Heart left ventricle (tissue), 16 donors: ENCODE measurements around the gene PCYOX1L. TPM values are rescaled to one million over a fixed set of nuclear protein-coding genes. Genes with fewer than 3 reads are reported as not detected.

Experiments used
- ATAC-seq, 4 donors: fragments of 200-7000 bp; cut with Tn5 transposase; one replicate each; pipeline ENCODE4 v1.9.1; 2020 to 2022; ENCODE audit warnings: moderate library complexity in 4 of 4, mild to moderate bottlenecking in 3 of 4, moderate number of reproducible peaks in 1 of 4
- DNase-seq, 5 donors: peaks; one replicate each; pipeline ENCODE4 v3.0.0-alpha.2; 2020
- H3K27ac ChIP-seq, 12 donors: fragments of 200-600 bp; sonication (generic) in 4 of 12; one replicate each; pipeline versions ENCODE4 v1.5.0 to v1.8.0; 2016 to 2022; ENCODE audit warnings: mild to moderate bottlenecking in 2 of 12
- H3K27me3 ChIP-seq, 9 donors: fragments of 200-600 bp; sonication (generic) in 2 of 9; one replicate each; pipeline versions ENCODE4 v1.5.1 to v1.8.0; 2016 to 2022; ENCODE audit warnings: mild to moderate bottlenecking in 3 of 9
- H3K36me3 ChIP-seq, 9 donors: fragments of 200-600 bp; sonication (generic) in 2 of 9; one replicate each; pipeline versions ENCODE4 v1.5.0 to v1.8.0; 2018 to 2022; ENCODE audit warnings: mild to moderate bottlenecking in 2 of 9
- H3K4me1 ChIP-seq, 12 donors: fragments of 200-600 bp; sonication (generic) in 4 of 12; one replicate each; pipeline versions ENCODE4 v1.5.0 to v1.8.0; 2016 to 2022; ENCODE audit warnings: mild to moderate bottlenecking in 3 of 12
- H3K4me3 ChIP-seq, 12 donors: fragments of 200-600 bp; sonication (generic) in 4 of 12; one replicate each; pipeline versions ENCODE4 v1.5.0 to v1.8.0; 2017 to 2022; ENCODE audit warnings: mild to moderate bottlenecking in 9 of 12, moderate library complexity in 4 of 12
- H3K9me3 ChIP-seq, 12 donors: fragments of 200-600 bp; sonication (generic) in 4 of 12; one replicate each; pipeline versions ENCODE4 v1.5.0 to v1.8.0; 2016 to 2022; ENCODE audit warnings: mild to moderate bottlenecking in 1 of 12
- POLR2A ChIP-seq, 2 donors: fragments of 450-650 bp; IDR thresholded peaks; one replicate each; pipeline ENCODE4 v1.6.1; 2017; ENCODE audit warnings: antibody characterized with exemption in 2 of 2, mild to moderate bottlenecking in 2 of 2, moderate library complexity in 2 of 2
- WGBS, 4 donors: extraction: QIAGEN DNeasy Blood & Tissue Kit in 2 of 4; methylation state at CpG; one replicate each; pipeline versions ENCODE4 v1.1.5 to v1.1.7; 2013 to 2018; 5-methylcytosine and 5-hydroxymethylcytosine counted together
- intact Hi-C, 10 donors: fragments of 100-400 bp; cut with DNase I; formaldehyde crosslinking; loops; one replicate each; pipeline versions ENCODE4 v1.11.1 to v1.14.2; 2022
- polyA plus RNA-seq, 2 donors: library from polyadenylated mRNA; stranded (reverse); fragments of 200-250 nt; gene quantifications; one replicate each; pipeline ENCODE4 v1.2.3, GENCODE V29; 2013
- total RNA-seq, 9 donors: library from RNA; depleted of rRNA in 2 of 9; stranded (reverse); fragments of >200 nt in 2 of 9; fragmentation: NEBNext Ultra II Directional in 3 of 9; extraction: Animal tissue kit (Norgen Biotek cat#: 25700) in 3 of 9; gene quantifications; one replicate each; pipeline versions ENCODE4 v1.1.0 to v1.2.4, GENCODE V29; 2016 to 2023
- TF ChIP-seq, protein P1 (sequence below), 12 donors: fragments of 200-600 bp; sonication (generic) in 4 of 12; IDR thresholded peaks; one replicate each; pipeline versions ENCODE4 v1.5.0 to v1.8.0; 2018 to 2022; ENCODE audit warnings: antibody characterized with exemption in 12 of 12, mild to moderate bottlenecking in 5 of 12
- donor health status: ischemic (EF 13 %, LVEDD 7.1; RV severe dilation, severe dysfunction).
- donor health status: healthy with polysubstance abuse.
- donor health status: DM: no; HTN: yes; CAD: no.
- donor health status: DM: no; HTN: no; CAD: no.
- donor health status: ischemic (EF 25% LVEDD 6.9; RV normal size, moderate dysfunction).
- donor health status: ischemic (EF 25% LVEDD 5.7; RV mildly dilated, moderate dysfunction).
- donor health status: healthy.
- donor health status: DM: yes; HTN: yes; CAD: no.
- donor health status: ischemic (EF 35%, LVEDD 5.7; RV mildly dilated, moderate dysfunction).
- donor health status: nonischemic (EF 11% LVEDD 7.7; RV severe dilation, severe dysfunction).
- donor health status: DM: yes; HTN: yes; CAD: no.
- donor health status: PGD.
- donor health status: ischemic (EF 29% LVEDD 5.4; RV normal size, mild dysfunction).
- donor health status: nonischemic (EF 23%, LVEDD 6.1; RV moderate dilation, normal function).

PCYOX1L gene
- total and polyA plus RNA-seq, 11 donors = 2.3 to 6.8 (median 3.7) TPM

DNA sequence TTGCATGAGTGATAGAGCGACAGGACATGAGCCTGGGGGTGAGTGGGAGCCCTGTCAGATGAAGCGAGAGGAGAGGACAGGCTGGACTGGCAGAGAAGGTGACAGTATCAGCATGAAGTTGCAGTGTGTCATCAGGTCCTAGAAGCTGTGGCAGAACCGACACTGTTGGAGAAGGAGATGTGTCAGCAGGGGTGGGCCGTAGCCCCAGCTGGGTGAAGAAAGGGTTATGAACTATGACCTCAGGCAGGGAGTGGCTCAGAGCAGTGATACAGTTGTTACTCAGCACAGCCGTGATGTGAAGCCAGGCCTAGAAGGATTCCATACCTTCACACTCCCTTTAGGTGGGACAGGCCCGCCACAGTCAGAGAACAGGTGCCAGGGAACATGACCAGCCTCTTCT lies 7.6 kb downstream of the PCYOX1L start:
- no peak for DNase-seq
- TF ChIP-seq, protein P1, sequence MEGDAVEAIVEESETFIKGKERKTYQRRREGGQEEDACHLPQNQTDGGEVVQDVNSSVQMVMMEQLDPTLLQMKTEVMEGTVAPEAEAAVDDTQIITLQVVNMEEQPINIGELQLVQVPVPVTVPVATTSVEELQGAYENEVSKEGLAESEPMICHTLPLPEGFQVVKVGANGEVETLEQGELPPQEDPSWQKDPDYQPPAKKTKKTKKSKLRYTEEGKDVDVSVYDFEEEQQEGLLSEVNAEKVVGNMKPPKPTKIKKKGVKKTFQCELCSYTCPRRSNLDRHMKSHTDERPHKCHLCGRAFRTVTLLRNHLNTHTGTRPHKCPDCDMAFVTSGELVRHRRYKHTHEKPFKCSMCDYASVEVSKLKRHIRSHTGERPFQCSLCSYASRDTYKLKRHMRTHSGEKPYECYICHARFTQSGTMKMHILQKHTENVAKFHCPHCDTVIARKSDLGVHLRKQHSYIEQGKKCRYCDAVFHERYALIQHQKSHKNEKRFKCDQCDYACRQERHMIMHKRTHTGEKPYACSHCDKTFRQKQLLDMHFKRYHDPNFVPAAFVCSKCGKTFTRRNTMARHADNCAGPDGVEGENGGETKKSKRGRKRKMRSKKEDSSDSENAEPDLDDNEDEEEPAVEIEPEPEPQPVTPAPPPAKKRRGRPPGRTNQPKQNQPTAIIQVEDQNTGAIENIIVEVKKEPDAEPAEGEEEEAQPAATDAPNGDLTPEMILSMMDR (IDR thresholded peaks at IDR 0.05) = no peak
- no peak for TF ChIP-seq POLR2A (IDR thresholded peaks at IDR 0.05)
- peaks cover 0 to 10% (median 3%) of the 10 kb centered on the region in 12 donors for H3K4me1 ChIP-seq
- H3K27me3 ChIP-seq = no peaks in the 10 kb centered on the region
- H3K27ac ChIP-seq = no peak overlapping the region
- ATAC-seq = no peak
- intact Hi-C loops = loop anchor here in 6 of 10 donors (5.0 kb wide), 4 partner anchors 48 to 233 kb away; no protein-coding TSS in a partner anchor
- H3K9me3 ChIP-seq = no peaks in the 10 kb centered on the region
- no peak overlapping the region for H3K4me3 ChIP-seq
- WGBS, 4 donors = 90 to 97% (median 92%) methylated on average over 6 of the region's 6 CpGs
- H3K36me3 ChIP-seq = no peaks in the 10 kb centered on the region

DNA sequence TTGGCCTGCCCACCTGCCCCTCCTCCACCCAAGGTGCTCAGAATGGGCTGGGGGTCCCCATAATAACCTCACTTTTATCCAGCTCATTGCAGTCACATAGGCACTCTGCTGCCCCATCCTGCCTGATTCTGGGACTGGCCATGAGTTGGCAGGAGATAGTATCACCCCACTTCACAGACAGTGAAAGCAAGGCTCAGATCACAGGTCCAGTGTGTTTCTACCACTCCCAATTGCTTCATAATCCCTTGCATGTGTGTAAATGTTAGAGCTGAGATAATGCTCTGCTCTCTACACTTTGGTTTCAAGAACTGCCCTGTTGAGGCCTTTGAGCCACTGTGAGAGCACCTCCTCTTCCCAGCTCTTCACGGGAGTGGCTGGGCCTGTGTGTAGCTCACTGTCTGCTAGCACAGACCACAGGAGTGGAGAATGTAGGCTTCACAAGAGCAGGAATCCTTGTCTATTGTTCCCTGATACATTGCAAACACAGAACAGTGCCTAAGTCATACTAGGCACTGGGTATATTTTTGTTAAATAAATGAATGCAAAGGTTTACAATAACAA lies 8.4 kb downstream of the PCYOX1L start:
- Histone ChIP-seq H3K4me3 (no peak overlapping the region), H3K4me1 (peaks cover 0 to 18% (median 7%) of the 10 kb centered on the region in 12 donors), H3K27ac (no peak overlapping the region), H3K9me3 (no peaks in the 10 kb centered on the region), H3K27me3 (no peaks in the 10 kb centered on the region), H3K36me3 (no peaks in the 10 kb centered on the region)
- ATAC-seq = no peak
- DNase-seq = no peak
- no peak for TF ChIP-seq POLR2A (IDR thresholded peaks at IDR 0.05)
- TF ChIP-seq, protein P1 (IDR thresholded peaks at IDR 0.05) = no peak
- intact Hi-C loops = loop anchor here in 7 of 10 donors (2.0 to 5.0 kb wide), 6 partner anchors 47 to 234 kb away; no protein-coding TSS in a partner anchor
- 83 to 95% (median 90%) methylated on average over 1 of the region's 1 CpG for WGBS, 4 donors

GRCh38 chr5:149367249-149367971 lies 9.6 kb downstream of the PCYOX1L start:
- H3K27ac ChIP-seq = peak overlapping the region in 1 of 12 donors; percentile 60

More at GRCh38 chr5:149367249-149367971, 9.6 kb downstream of the PCYOX1L start:
- Histone ChIP-seq H3K27me3 (no peaks in the 10 kb centered on the region), H3K4me1 (peaks cover 0 to 26% (median 10%) of the 10 kb centered on the region in 12 donors), H3K9me3 (no peaks in the 10 kb centered on the region), H3K36me3 (no peaks in the 10 kb centered on the region), H3K4me3 (no peak overlapping the region)
- DNase-seq (peak in 4 of 5 donors; percentile 58 to 69 (median 64)), ATAC-seq (peak in 3 of 4 donors; percentile 57 to 62 (median 60))
- 50 to 59% (median 52%) methylated on average over 12 to 14 of the region's 14 CpGs for WGBS, 4 donors
- intact Hi-C loops = loop anchor here in 7 of 10 donors (2.0 to 5.0 kb wide), 6 partner anchors 49 to 235 kb away; no protein-coding TSS in a partner anchor
- TF ChIP-seq POLR2A (IDR thresholded peaks at IDR 0.05) = no peak
- TF ChIP-seq, protein P1 (IDR thresholded peaks at IDR 0.05) = peak; percentile 62 to 84 (median 81)
